Measurements from ENCODE around the gene AHI1. TPM values are rescaled to one million over a fixed set of nuclear protein-coding genes. Genes with fewer than 3 reads are reported as not detected.

The AHI1 gene
- total RNA-seq, 1 experiment from 2014 or later: 18.8 TPM

DNA sequence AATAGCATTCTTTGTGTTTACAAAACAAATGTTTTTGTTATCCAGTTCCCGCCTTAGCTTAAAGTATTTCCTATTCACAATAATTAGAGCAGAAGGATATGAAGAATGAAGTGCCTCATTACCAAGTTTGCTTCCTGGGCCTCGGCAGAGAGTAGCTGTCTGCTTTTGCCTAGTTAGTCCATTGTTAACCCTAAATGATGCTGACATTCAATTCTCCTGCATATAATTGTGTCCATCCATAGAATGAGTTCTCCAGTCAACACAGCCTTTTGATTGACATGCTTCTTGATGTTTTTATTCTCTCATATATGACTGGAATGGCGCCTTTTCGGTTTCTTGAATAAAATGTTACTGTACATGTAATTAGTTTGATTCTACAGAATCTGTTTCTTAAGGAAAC, 215.6 kb downstream of the AHI1 start:
- H3K4me3 Mint-ChIP-seq: no peak overlapping the region

DNA sequence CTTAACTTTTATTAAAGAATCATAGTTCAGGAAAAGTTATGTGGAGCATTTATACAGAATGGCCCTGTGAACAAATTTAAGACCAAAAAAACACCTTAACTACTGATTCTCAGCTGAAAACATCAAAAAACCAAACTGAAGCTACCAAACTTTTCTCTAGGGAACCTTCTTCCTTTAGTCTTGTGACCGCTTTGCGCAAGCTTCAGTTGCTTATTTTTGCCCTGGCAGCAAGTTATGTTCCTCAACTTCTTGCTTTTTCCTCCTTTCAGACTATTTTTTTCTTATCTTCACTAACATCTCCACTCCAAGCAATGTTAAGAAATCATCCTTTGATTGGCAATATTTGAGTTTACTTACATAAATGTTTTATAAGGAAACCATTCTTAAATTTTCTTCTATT, 216.3 kb downstream of the AHI1 start:
- ChIA-PET CTCF (no interaction called here), POLR2A (no interaction called here)
- Mint-ChIP-seq H3K4me1 (no peaks in the 10 kb centered on the region), H3K36me3 (no peaks in the 10 kb centered on the region), H3K27ac (no peak overlapping the region), H3K4me3 (no peak overlapping the region), H3K27me3 (ENCODE audit: low read depth) (no peaks in the 10 kb centered on the region), H3K9me3 (peaks cover 6% of the 10 kb centered on the region)
- DNase-seq (ENCODE audit: low spot score) (no peak), ATAC-seq (no peak)
- TF ChIP-seq CDX4 (CRISPR knock-in tag; IDR thresholded peaks at IDR 0.05; ENCODE audit: borderline replicate concordance) (no peak), GABPB1 (CRISPR knock-in tag; IDR thresholded peaks at IDR 0.05) (no peak), TEAD4 (CRISPR knock-in tag; IDR thresholded peaks at IDR 0.05) (no peak), RORB (CRISPR knock-in tag; IDR thresholded peaks at IDR 0.05) (no peak), OVOL2 (CRISPR knock-in tag; IDR thresholded peaks at IDR 0.05; ENCODE audit: borderline replicate concordance) (no peak), ZNF232 (CRISPR knock-in tag; IDR thresholded peaks at IDR 0.05) (no peak), ZNF281 (CRISPR knock-in tag; IDR thresholded peaks at IDR 0.05) (no peak), KAT7 (CRISPR knock-in tag; IDR thresholded peaks at IDR 0.05; ENCODE audit: borderline replicate concordance) (no peak), NR1H2 (CRISPR knock-in tag; IDR thresholded peaks at IDR 0.05) (no peak), ZMAT4 (CRISPR knock-in tag; IDR thresholded peaks at IDR 0.05) (no peak)
- TF ChIP-seq, protein P1, sequence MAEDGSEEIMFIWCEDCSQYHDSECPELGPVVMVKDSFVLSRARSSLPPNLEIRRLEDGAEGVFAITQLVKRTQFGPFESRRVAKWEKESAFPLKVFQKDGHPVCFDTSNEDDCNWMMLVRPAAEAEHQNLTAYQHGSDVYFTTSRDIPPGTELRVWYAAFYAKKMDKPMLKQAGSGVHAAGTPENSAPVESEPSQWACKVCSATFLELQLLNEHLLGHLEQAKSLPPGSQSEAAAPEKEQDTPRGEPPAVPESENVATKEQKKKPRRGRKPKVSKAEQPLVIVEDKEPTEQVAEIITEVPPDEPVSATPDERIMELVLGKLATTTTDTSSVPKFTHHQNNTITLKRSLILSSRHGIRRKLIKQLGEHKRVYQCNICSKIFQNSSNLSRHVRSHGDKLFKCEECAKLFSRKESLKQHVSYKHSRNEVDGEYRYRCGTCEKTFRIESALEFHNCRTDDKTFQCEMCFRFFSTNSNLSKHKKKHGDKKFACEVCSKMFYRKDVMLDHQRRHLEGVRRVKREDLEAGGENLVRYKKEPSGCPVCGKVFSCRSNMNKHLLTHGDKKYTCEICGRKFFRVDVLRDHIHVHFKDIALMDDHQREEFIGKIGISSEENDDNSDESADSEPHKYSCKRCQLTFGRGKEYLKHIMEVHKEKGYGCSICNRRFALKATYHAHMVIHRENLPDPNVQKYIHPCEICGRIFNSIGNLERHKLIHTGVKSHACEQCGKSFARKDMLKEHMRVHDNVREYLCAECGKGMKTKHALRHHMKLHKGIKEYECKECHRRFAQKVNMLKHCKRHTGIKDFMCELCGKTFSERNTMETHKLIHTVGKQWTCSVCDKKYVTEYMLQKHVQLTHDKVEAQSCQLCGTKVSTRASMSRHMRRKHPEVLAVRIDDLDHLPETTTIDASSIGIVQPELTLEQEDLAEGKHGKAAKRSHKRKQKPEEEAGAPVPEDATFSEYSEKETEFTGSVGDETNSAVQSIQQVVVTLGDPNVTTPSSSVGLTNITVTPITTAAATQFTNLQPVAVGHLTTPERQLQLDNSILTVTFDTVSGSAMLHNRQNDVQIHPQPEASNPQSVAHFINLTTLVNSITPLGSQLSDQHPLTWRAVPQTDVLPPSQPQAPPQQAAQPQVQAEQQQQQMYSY (CRISPR knock-in tag; IDR thresholded peaks at IDR 0.05): no peak

More for the DNA sequence above, 215.6 kb downstream of the AHI1 start:
- Mint-ChIP-seq H3K9me3 (peaks cover under 1% of the 10 kb centered on the region), H3K4me1 (no peaks in the 10 kb centered on the region), H3K27me3 (ENCODE audit: low read depth) (no peaks in the 10 kb centered on the region), H3K36me3 (no peaks in the 10 kb centered on the region), H3K27ac (no peak overlapping the region)
- ChIA-PET CTCF (no interaction called here), POLR2A (no interaction called here)
- ATAC-seq (no peak), DNase-seq (ENCODE audit: low spot score) (no peak)
- no peak for TF ChIP-seq NFE2L1 (CRISPR knock-in tag; IDR thresholded peaks at IDR 0.05)
- no peak for TF ChIP-seq KAT7 (CRISPR knock-in tag; IDR thresholded peaks at IDR 0.05; ENCODE audit: borderline replicate concordance)
- TF ChIP-seq PRRX2 (CRISPR knock-in tag; IDR thresholded peaks at IDR 0.05): no peak
- TF ChIP-seq USF2 (CRISPR knock-in tag; IDR thresholded peaks at IDR 0.05): no peak
- TF ChIP-seq, protein P2, sequence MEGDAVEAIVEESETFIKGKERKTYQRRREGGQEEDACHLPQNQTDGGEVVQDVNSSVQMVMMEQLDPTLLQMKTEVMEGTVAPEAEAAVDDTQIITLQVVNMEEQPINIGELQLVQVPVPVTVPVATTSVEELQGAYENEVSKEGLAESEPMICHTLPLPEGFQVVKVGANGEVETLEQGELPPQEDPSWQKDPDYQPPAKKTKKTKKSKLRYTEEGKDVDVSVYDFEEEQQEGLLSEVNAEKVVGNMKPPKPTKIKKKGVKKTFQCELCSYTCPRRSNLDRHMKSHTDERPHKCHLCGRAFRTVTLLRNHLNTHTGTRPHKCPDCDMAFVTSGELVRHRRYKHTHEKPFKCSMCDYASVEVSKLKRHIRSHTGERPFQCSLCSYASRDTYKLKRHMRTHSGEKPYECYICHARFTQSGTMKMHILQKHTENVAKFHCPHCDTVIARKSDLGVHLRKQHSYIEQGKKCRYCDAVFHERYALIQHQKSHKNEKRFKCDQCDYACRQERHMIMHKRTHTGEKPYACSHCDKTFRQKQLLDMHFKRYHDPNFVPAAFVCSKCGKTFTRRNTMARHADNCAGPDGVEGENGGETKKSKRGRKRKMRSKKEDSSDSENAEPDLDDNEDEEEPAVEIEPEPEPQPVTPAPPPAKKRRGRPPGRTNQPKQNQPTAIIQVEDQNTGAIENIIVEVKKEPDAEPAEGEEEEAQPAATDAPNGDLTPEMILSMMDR (IDR thresholded peaks at IDR 0.05): no peak
- TF ChIP-seq, protein P1 (CRISPR knock-in tag; IDR thresholded peaks at IDR 0.05): no peak
- no peak for TF ChIP-seq RORB (CRISPR knock-in tag; IDR thresholded peaks at IDR 0.05)
- TF ChIP-seq NR1H2 (CRISPR knock-in tag; IDR thresholded peaks at IDR 0.05): no peak

Data from WTC11 (cell line).